ENCODE data around the gene GCNA.
"Not testable (repeated sequence)": the region's sequence is repeated elsewhere in the genome, so short reads cannot be mapped to it uniquely, and the experiment has no call there.

The GCNA gene

GRCh38 chrX:71558920-71559319, 19.3 kb upstream of the GCNA start:
- no peak for DNase-seq (ENCODE audit: low spot score)

DNA sequence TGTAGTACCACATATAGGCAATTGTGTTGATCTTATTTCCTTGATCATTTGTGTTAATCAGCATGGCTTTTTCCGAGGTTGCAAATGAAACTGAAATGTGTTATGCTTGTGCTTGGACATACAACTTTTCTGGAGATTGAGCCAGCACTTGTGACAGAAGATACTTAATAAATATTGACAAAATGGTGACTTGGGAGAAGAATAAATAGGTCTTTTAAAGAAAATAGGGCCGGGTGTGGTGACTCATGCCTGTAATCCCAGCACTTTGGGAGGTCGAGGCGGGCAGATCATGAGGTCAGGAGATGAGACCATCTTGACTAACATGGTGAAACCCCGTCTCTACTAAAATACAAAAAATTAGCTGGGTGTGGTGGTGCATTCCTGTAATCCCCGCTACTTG, 18.5 kb upstream of the GCNA start:
- DNase-seq (ENCODE audit: low spot score) = not testable (repeated sequence)

DNA sequence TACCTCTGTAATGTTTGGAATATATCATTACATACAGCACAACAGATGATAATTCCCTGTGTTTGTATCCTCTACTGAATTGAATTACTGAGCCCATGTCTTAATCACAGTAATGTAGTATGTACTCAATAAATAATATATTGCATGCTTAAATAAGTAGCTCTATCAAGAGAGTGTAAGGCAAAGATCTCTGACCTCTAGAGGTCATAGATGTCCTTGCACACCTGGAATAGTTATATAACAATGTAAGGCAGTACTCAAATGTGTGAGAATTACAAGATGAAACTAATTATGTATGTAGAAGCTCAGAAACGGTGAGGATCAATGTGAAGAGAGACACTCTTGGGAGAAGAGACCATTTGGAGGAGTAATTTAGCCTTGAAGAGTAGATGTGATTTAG, 14.3 kb upstream of the GCNA start:
- DNase-seq (ENCODE audit: low spot score) = no peak

- DNase-seq (ENCODE audit: low spot score) = no peak
Measured at GRCh38 chrX:71565474-71566041, 12.7 kb upstream of the GCNA start.

DNA sequence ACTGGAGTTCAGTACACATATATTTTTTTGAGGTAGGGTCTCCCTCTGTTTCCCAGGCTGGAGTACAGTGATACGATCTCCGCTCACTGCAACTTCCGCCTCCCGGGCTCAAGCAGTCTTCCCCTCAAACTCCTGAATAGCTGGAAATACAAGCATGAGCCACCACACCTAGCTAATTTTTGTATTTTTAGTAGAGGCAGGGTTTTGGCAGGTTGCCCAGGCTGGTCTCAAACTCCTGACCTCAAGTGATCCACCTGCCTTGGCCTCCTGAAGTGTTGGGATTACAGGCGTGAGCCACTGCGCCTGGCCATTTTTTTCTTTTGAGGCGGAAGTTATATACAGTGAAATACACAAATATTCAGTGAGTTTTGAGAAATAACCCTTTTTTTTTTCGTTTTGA, 6.8 kb upstream of the GCNA start:
- not testable (repeated sequence) for DNase-seq (ENCODE audit: low spot score)

DNA sequence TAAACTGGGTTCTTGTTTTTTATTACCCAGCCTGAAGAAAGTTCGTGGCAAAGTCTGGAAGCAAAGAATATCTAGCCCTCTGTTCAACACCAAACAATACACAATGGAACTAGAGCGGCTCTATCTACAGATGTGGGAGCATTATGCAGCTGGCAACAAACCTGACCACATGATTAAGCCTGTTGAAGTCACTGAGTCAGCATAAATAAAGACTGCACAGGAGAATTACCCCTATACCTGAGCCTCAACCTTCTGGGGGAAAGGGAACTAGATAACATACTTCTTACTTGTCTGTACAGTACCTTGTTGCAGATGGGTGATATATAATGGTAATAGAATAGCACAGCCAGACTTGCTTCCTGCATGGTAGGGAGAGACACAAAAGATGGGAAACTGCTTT, 4.6 kb upstream of the GCNA start:
- no peak for DNase-seq (ENCODE audit: low spot score)

GRCh38 chrX:71577682-71578081, 555 bp upstream of the GCNA start:
- DNase-seq (ENCODE audit: low spot score) = no peak

DNA sequence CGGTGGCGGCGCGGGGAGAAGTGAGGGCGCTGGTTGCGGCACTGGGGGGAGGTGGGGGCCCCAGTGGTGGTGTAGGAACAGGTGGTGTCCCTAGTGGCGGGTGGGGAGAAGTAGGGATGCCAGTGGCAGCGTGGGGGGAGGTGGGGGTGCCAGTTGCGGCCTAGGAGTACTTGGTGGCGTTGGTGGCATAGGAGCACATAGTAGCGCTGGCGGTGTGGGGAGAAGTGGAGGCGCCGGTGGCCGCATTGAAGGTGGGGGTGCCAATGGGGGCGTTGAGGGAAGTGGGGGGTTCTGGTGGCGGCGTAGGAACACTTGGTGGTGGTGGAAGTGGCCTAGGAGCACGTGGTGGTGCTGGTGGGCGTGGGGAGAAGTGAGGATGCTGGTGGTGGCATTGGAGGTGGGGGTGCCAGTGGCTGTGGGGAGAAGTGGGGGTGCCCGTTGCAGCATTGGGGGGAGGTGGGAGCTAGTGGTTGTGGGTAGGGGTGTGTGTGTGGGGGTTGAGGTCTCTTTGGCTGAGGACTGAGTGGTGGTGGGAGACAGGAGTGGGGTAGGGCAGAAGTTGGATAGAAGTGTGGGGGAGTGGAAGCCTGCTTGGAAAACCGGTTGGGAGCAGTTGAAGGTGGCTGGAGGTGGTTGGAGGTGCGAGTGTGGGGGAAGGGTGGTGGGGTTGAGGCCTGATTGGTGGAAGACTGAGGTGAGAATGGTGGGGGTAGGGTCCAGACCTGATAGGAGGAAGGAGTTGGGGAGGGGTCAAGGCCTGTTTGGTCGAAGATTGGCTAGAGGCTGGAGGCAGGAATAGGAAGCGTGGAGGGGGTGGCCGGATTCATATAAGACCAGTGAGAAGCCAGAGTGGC, 1.1 kb downstream of the GCNA start:
- DNase-seq (ENCODE audit: low spot score) = no peak

- DNase-seq (ENCODE audit: low spot score) = no peak
Measured at GRCh38 chrX:71579990-71580380, 1.7 kb downstream of the GCNA start.

- no peak for DNase-seq (ENCODE audit: low spot score)
Measured at GRCh38 chrX:71581210-71581609, 3.0 kb downstream of the GCNA start.

- no peak for DNase-seq (ENCODE audit: low spot score)
Measured at GRCh38 chrX:71586929-71587328, 8.7 kb downstream of the GCNA start.

DNA sequence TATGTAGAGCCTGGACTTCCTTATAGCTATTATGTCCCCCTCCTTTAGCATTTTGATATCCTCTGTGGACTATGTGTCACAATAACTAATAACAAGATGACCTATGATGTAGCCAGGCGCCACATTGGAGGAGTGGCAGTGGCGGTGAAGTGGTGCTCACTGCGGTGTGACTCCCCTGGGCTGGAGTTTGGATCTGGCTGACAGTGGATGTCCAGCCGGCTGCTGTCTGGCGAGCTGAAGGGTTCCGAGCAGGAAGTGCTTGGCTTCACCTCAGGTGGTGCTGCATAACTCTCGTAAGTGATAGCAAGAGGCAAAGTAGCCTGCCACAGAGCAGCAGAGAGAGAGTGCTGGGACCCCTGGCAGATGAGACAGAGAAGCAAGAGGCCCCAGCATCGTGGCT, 15.0 kb downstream of the GCNA start:
- DNase-seq (ENCODE audit: low spot score) = not testable (repeated sequence)

DNA sequence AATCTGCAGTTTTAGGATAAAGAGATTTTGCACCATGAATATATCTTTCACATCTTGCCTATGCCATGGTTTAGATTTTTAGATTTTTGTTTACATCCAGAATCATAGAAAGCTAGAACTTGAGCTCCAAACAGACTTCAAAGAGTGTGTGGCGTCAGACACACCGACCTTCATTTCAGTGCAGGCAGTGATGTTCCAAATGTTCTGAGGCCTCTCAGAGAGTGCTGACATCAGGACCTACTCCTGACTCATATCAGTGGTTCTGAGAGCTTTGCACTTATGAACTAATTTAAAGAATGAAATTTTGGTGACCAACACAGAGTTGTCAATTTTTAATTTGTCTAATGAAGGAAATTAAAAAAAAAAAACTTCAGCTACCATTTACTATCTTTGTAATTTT, 21.7 kb downstream of the GCNA start:
- DNase-seq (ENCODE audit: low spot score) = no peak

- DNase-seq (ENCODE audit: low spot score) = no peak
Measured at GRCh38 chrX:71603618-71604017, 25.4 kb downstream of the GCNA start.

DNA sequence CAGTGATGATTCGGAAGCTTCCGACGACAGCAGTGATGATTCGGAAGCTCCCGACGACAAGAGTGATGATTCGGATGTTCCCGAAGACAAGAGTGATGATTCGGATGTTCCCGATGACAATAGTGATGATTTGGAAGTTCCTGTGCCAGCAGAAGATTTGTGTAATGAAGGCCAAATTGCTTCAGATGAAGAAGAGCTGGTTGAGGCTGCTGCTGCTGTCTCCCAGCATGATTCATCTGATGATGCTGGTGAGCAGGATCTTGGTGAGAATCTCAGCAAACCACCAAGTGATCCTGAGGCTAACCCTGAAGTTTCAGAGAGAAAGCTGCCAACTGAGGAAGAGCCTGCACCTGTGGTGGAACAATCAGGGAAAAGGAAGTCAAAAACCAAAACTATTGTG, 25.9 kb downstream of the GCNA start:
- DNase-seq (ENCODE audit: low spot score) = no peak

DNA sequence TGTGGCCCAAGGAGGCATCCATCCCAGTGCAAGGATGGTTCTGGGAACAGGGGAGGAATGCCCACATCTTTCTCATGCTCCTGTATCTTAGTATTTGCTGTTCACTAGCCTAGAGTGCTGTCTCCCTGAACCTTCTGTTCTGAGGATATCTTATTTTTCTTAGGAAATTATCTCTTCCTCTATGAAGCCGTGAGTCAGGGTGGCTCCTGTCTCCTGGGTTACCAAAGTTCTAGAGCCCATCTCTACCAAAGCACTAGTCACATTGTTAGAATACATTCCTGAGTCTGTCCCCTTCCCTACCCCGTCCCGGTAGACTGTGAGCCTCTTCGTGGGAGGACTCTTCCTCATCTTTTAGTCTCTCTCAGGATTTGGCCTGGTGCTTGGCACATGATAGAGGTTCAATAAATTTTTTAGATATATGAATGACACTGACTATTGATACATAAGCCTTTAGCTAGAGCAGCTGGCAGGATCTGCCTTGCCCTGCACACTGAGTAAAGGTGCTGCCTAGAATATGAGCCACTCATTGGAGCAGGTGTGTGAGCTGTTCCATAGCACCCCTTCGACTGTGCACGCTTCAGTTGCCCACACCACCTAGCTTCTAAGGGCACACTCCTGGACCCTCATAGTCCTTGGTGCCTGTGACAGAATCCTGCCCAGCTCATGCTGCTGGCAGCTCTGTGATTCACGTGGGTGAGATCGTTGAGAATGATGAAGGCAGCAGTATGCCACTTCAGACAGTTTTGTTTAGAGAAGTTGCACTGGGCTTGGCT, 26.7 kb downstream of the GCNA start:
- no peak for DNase-seq (ENCODE audit: low spot score)

GRCh38 chrX:71606536-71607216, 28.4 kb downstream of the GCNA start:
- DNase-seq (ENCODE audit: low spot score) = peak; percentile 34

- no peak for DNase-seq (ENCODE audit: low spot score)
Measured at GRCh38 chrX:71607488-71607887, 29.3 kb downstream of the GCNA start.

GRCh38 chrX:71609095-71609750, 31.0 kb downstream of the GCNA start:
- no peak for DNase-seq (ENCODE audit: low spot score)

- DNase-seq (ENCODE audit: low spot score) = not testable (repeated sequence)
Measured at GRCh38 chrX:71611736-71612135, 33.5 kb downstream of the GCNA start.

GRCh38 chrX:71612256-71612655, 34.0 kb downstream of the GCNA start:
- DNase-seq (ENCODE audit: low spot score) = no peak

DNA sequence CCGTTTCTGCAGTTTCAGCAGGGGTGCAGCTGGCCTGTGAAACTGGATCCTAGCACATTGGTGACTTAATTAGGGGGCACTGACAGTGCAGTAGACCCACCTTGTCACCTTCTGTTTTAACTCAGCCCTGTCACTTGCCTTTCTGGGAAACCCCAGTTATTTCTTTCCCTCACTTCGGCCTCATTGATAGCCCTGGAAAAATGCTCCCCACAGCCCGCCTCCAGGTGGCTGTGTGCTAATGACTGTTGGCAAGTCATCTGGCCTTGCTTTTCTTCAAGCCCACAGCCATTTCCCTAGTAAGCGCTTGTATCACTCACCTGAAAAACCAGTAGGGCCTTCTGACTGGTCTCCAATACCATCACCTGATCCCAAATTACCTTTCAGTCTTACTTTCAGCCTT, 36.8 kb downstream of the GCNA start:
- no peak for DNase-seq (ENCODE audit: low spot score)

All from CD4-positive, alpha-beta T cell treated with Interleukin-15 for 4 hours (primary cell).